GM08714 (cell line): Measurements from ENCODE around the gene MAPK8IP2.

Source experiments
- H3K4me3 ChIP-seq: fragments of 200-500 bp; sonication (Bioruptor generic); 2 replicates; pipeline ENCODE4 v1.5.1; 2014; ENCODE audit warnings: mild to moderate bottlenecking, low read length, inconsistent platforms
- ZNF274 ChIP-seq: IDR thresholded peaks from 2 replicates; pipeline ENCODE4 v1.6.1; 2012; ENCODE audit warnings: mild to moderate bottlenecking, low read depth, low read length

The MAPK8IP2 gene

DNA sequence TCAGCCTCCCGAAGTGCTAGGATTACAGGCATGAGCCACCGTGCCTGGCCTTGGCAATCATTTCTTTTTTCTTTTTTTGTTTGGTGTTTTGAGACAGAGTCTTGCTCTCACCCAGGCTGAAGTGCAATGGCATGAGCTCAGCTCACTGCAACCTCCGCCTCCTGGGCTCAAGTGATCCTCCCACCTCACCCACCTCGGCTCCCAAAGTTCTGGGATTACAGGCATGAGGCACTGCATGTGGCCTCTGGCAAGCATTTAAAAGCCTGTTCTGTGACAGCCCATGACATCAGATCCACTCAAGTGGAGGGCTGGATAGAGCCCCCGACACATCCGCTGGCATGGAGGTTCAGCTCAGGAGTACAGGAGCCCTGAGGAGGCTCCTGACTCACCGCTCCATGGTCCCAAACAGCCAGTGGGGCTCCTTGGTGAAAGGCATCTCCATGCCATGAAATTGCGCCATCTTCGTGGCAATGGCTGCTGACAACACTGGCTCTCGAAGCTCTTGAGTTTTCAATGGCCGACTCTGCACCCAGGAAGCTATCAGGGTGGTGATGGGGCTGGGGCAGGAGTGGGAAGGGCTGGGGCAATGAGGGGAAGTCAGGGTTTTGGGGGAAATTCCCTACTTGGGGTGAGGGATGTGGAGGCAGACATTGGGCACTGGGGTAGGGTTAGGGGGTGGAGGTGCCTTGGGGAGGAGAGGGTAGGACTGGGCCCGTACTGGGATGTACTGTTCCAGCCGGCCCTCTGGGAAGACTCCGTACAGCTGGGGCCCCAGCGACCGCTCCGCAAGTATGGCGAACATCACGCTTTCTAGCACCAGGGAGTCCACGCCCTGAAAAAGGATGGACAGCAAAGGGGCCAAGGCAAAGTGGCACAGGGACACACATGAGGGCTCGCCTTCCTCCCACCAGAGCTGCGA lies 19.3 kb upstream of the MAPK8IP2 start:
- peak overlapping the region; percentile 85 for H3K4me3 ChIP-seq
- no peak for TF ChIP-seq ZNF274

DNA sequence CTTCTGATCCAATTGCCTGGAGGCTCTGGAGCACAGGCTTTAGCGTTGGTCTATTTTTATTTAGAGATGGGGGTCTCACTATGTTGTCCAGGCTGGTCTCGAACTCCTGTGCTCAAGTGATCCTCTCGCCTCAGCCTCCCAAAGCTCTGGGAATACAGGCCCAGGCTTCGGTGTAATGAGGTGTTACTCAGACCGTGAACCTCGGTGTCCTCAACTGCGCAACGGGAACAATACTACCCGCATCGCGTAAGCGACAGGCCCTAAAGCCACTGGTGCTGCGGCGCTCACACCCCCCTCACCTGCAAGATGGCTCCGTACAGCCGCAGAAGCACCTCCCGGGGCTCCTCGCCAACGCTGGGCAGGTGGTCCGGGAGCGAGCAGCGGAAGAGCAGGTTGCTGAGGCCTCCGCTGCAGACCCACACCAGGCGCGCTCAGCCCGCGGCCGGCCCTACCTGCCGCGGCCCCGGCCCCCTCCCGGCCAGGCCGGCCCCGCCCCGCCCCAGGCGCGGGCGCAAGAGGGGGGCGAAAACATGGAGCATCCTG lies 18.6 kb upstream of the MAPK8IP2 start:
- no peak for TF ChIP-seq ZNF274
- peak overlapping the region; percentile 85 for H3K4me3 ChIP-seq

GRCh38 chr22:50582493-50583293 lies 17.9 kb upstream of the MAPK8IP2 start, which contains the start of gene CHKB:
Gene CHKB (minus strand): TSS chr22:50582849. CDS start chr22:50582781, 68 bp downstream.
- no peak for TF ChIP-seq ZNF274
- peak within 1 kb of the TSS; percentile 85 for H3K4me3 ChIP-seq

- no peak for TF ChIP-seq ZNF274
- H3K4me3 ChIP-seq, result peak overlapping the region; percentile 71
These were observed 17.2 kb upstream of the MAPK8IP2 start for GRCh38 chr22:50583294-50583861.

- no peak for TF ChIP-seq ZNF274
- no peak overlapping the region; the same call in 1 of the 2 replicates for H3K4me3 ChIP-seq
These were observed 16.2 kb upstream of the MAPK8IP2 start for GRCh38 chr22:50584106-50585096.

DNA sequence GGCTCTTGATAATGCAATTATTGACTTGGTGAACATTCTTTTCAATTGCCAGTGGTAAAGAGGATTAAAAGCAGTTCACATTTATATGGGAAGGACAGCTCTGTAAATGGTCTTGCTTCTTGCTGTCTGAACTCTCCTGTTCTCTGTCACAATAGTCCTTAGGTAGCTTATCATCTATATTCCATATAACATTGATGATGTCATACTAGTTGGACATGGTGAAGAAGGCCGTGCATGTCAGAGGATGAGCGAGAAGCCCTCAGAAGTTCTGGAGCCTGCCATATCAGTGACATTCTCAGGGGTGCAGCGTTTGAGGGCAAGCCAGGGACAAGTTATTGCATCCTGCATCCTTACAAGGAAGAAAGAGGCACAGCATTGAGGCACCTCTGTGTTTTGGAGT lies 15.4 kb upstream of the MAPK8IP2 start:
- TF ChIP-seq ZNF274, result no peak

GRCh38 chr22:50585781-50586180 lies 14.8 kb upstream of the MAPK8IP2 start:
- H3K4me3 ChIP-seq, result no peak overlapping the region
- TF ChIP-seq ZNF274, result no peak

More for the DNA sequence above, 15.4 kb upstream of the MAPK8IP2 start:
- no peak overlapping the region for H3K4me3 ChIP-seq

DNA sequence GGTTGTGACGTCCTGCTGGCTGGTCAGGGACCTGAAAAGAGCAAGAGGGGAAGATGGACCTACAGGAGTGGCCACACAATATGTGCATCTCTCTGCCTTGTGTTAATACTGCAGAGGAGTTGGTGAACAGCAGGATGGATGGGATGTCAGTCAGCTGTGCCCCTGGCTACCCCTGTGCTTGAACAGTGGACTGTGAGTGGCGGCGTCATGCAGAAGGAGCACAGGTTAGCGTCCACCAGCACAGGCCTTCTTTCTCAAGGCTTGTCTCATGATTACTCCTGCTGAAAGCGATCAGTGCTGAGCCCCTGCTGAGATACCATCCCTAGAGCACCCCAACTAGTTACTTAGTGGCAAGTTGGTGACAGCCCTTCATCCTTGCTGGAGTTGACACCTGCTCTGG lies 14.2 kb upstream of the MAPK8IP2 start:
- no peak overlapping the region for H3K4me3 ChIP-seq
- TF ChIP-seq ZNF274, result no peak

GRCh38 chr22:50587407-50587806 lies 13.2 kb upstream of the MAPK8IP2 start:
- H3K4me3 ChIP-seq, result no peak overlapping the region
- TF ChIP-seq ZNF274, result no peak

DNA sequence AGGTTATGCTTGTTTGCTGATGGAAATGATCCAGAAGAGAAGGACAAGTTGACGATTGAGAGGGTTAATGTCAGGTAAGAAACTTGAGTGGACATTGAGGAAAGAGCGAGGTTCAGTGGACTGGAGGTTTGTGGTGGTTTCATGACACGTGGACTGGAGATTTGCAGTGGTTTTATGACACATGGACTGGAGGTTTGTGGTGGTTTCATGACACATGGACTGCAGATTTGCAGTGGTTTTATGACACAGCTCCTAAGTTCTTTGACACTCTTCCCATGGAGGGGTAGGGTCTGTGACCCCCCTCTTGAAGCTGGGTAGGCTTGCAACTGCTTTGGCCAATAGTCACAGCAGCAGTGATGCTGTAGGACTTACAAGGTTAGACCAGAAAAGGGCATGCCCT lies 5.4 kb upstream of the MAPK8IP2 start:
- no peak overlapping the region for H3K4me3 ChIP-seq
- TF ChIP-seq ZNF274, result no peak

DNA sequence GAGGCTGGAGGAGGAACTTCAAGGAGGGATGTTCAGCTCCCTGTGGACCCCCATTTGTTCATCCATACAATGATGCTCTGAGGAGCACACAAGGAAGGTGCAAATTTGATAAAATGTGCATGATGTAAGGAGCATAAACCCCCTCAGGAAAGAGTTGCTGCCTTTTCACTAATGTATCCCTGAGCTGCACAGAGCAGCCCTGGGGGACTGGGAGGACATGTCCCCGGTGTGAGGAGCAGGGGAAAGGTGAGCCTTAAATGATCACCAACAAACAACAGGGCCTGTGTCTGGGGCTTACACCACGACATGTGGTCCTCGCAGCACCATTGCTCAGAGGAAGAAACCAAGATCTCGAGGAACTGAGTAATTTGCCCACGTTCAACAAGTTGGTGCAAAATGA lies 3.5 kb upstream of the MAPK8IP2 start:
- H3K4me3 ChIP-seq, result no peak overlapping the region
- no peak for TF ChIP-seq ZNF274

GRCh38 chr22:50599816-50600455 lies 657 bp upstream of the MAPK8IP2 start:
- no peak overlapping the region for H3K4me3 ChIP-seq
- TF ChIP-seq ZNF274, result no peak
